Nephron (organoid): Measurements from ENCODE around the gene SURF4.
"Not testable (repeated sequence)": the region's sequence is repeated elsewhere in the genome, so short reads cannot be mapped to it uniquely, and the experiment has no call there.

ENCODE experiments used
- H3K27ac Mint-ChIP-seq, 3 experiments: 2 replicates each; pipeline ENCODE4 v1.8.0; 2020; ENCODE audit warnings: mixed read lengths in 3 of 3, mild to moderate bottlenecking in 2 of 3, moderate library complexity in 1 of 3
- H3K27me3 Mint-ChIP-seq: 2 replicates; pipeline ENCODE4 v1.8.0; 2021; ENCODE audit warnings: low read depth, mild to moderate bottlenecking, moderate library complexity, mixed read lengths
- H3K36me3 Mint-ChIP-seq: 2 replicates; pipeline ENCODE4 v1.8.0; 2020; ENCODE audit warnings: low read depth, mixed read lengths
- H3K4me1 Mint-ChIP-seq: 2 replicates; pipeline ENCODE4 v1.8.0; 2020; ENCODE audit warnings: mixed read lengths
- H3K4me3 Mint-ChIP-seq, 3 experiments: 2 replicates each; pipeline ENCODE4 v1.8.0; 2020; ENCODE audit warnings: mild to moderate bottlenecking in 3 of 3, mixed read lengths in 3 of 3, moderate library complexity in 2 of 3
- H3K9me3 Mint-ChIP-seq: 2 replicates; pipeline ENCODE4 v1.8.0; 2020; ENCODE audit warnings: mixed read lengths
- TF ChIP-seq, protein P1 (sequence below), 3 experiments: fragments of 200-600 bp; sonication (generic); IDR thresholded peaks; one replicate each; pipeline ENCODE4 v1.5.0; 2021; ENCODE audit warnings: antibody characterized with exemption in 3 of 3; ENCODE audit not compliant: unreplicated experiment in 3 of 3

SURF4 gene

GRCh38 chr9:133379153-133380086 is 3.6 kb upstream of the SURF4 start:
- peaks cover 6% of the 10 kb centered on the region for H3K36me3 Mint-ChIP-seq
- no peaks in the 10 kb centered on the region for H3K27me3 Mint-ChIP-seq
- H3K4me3 Mint-ChIP-seq = peak overlapping the region in 2 of 3 experiments; percentile 40 to 58
- H3K9me3 Mint-ChIP-seq = no peaks in the 10 kb centered on the region
- no peak overlapping the region for H3K27ac Mint-ChIP-seq
- H3K4me1 Mint-ChIP-seq = peaks cover 8% of the 10 kb centered on the region
- TF ChIP-seq, protein P1, sequence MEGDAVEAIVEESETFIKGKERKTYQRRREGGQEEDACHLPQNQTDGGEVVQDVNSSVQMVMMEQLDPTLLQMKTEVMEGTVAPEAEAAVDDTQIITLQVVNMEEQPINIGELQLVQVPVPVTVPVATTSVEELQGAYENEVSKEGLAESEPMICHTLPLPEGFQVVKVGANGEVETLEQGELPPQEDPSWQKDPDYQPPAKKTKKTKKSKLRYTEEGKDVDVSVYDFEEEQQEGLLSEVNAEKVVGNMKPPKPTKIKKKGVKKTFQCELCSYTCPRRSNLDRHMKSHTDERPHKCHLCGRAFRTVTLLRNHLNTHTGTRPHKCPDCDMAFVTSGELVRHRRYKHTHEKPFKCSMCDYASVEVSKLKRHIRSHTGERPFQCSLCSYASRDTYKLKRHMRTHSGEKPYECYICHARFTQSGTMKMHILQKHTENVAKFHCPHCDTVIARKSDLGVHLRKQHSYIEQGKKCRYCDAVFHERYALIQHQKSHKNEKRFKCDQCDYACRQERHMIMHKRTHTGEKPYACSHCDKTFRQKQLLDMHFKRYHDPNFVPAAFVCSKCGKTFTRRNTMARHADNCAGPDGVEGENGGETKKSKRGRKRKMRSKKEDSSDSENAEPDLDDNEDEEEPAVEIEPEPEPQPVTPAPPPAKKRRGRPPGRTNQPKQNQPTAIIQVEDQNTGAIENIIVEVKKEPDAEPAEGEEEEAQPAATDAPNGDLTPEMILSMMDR (IDR thresholded peaks at IDR 0.05; ENCODE audit: unreplicated experiment in 3 of 3) = no peak

- Mint-ChIP-seq H3K4me1 (peaks cover 8% of the 10 kb centered on the region), H3K27me3 (no peaks in the 10 kb centered on the region), H3K27ac (no peak overlapping the region), H3K9me3 (no peaks in the 10 kb centered on the region), H3K36me3 (peaks cover 6% of the 10 kb centered on the region), H3K4me3 (peak overlapping the region; percentile 32 to 78 (median 74))
- TF ChIP-seq, protein P1 (IDR thresholded peaks at IDR 0.05; ENCODE audit: unreplicated experiment in 3 of 3) = no peak
These were observed 2.6 kb upstream of the SURF4 start for GRCh38 chr9:133378408-133378962.

- H3K4me1 Mint-ChIP-seq = peaks cover 10% of the 10 kb centered on the region
- TF ChIP-seq, protein P1 (IDR thresholded peaks at IDR 0.05; ENCODE audit: unreplicated experiment in 3 of 3) = no peak
- H3K9me3 Mint-ChIP-seq = no peaks in the 10 kb centered on the region
- no peaks in the 10 kb centered on the region for H3K27me3 Mint-ChIP-seq
- H3K4me3 Mint-ChIP-seq = peak overlapping the region; percentile 19 to 75 (median 74)
- H3K36me3 Mint-ChIP-seq = peaks cover 6% of the 10 kb centered on the region
- H3K27ac Mint-ChIP-seq = no peak overlapping the region
These were observed 1.9 kb upstream of the SURF4 start for GRCh38 chr9:133377721-133378216.

DNA sequence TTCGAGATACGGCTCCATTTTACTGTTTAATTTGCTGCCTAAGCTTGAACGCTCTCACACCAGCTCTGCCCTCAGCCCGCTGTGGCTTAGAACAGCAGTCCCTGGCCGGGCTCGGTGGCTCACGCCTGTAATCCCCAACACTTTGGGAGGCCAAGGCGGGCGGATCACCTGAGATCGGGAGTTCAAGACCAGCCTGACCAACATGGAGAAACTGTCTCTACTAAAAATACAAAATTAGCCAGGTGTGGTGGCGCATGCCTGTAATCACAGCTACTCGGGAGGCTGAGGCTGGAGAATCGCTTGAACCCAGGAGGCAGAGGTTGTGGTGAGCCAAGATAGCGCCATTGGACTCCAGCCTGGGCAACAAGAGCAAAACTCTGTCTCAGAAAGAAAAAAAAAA is 1.4 kb upstream of the SURF4 start:
- H3K36me3 Mint-ChIP-seq, H3K9me3 Mint-ChIP-seq, H3K27me3 Mint-ChIP-seq: not testable (repeated sequence)
- peak overlapping the region; percentile 75 to 82 (median 82) for H3K4me3 Mint-ChIP-seq
- H3K27ac Mint-ChIP-seq = peak overlapping the region in 1 of 3 experiments; percentile 64
- peaks cover 15% of the 10 kb centered on the region for H3K4me1 Mint-ChIP-seq

GRCh38 chr9:133375116-133375723 is 640 bp downstream of the SURF4 start:
- TF ChIP-seq, protein P1 (IDR thresholded peaks at IDR 0.05; ENCODE audit: unreplicated experiment in 3 of 3) = no peak
- Mint-ChIP-seq H3K36me3 (peaks cover 14% of the 10 kb centered on the region), H3K4me3 (peak overlapping the region; percentile 98 to 100 (median 99)), H3K4me1 (peaks cover 36% of the 10 kb centered on the region), H3K27me3 (no peaks in the 10 kb centered on the region), H3K27ac (peak overlapping the region; percentile 91 to 99 (median 98)), H3K9me3 (no peaks in the 10 kb centered on the region)

DNA sequence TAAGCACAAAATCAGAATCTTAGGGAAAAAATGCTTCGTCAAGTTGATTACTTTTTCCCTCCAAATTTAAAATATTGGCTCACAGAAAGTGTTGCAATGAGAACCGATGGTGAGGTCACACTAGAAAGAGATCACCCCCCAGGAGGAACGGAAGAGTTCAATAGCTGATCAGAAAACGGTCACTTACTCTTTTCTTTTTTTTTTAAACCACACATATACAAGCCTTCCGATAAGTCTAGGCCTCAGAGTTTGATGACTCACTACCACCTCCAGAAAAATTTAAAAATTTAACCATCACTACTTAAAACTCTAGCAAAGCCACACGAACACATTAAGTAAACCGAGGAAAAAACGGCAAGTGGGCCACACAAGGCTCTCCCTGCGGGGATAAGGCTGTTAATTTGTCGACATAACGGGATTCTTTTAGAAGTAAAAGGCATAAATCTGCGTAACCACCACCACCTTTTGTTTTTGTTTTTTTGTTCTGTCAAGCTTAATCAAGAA is 1.2 kb downstream of the SURF4 start:
- Mint-ChIP-seq H3K4me3 (peak overlapping the region; percentile 98 to 100 (median 99)), H3K36me3 (peaks cover 20% of the 10 kb centered on the region), H3K27ac (peak overlapping the region; percentile 91 to 99 (median 98)), H3K27me3 (no peaks in the 10 kb centered on the region), H3K9me3 (no peaks in the 10 kb centered on the region), H3K4me1 (peaks cover 41% of the 10 kb centered on the region)
- TF ChIP-seq, protein P1 (IDR thresholded peaks at IDR 0.05; ENCODE audit: unreplicated experiment in 3 of 3) = no peak
